ENCODE measurements around the gene SUMF1. TPM values are rescaled to one million over a fixed set of nuclear protein-coding genes. Genes with fewer than 3 reads are reported as not detected.

SUMF1 gene
- total RNA-seq, 1 donor from 2014 or later = 28.2 TPM

- H3K27me3 ChIP-seq (ENCODE audit: control insufficient read depth in 3 of 3, insufficient read depth in 3 of 3, low read length in 3 of 3) = no peaks in the 10 kb centered on the region
- H3K9ac ChIP-seq (ENCODE audit: low read depth in 1 of 3, low read length in 3 of 3) = no peak overlapping the region
- peaks cover 5 to 10% (median 7%) of the 10 kb centered on the region in 3 donors for H3K36me3 ChIP-seq (ENCODE audit: control insufficient read depth in 3 of 3, insufficient read depth in 3 of 3, low read length in 3 of 3)
- H3K4me1 ChIP-seq (ENCODE audit: control insufficient read depth in 3 of 3, insufficient read depth in 3 of 3, low read length in 3 of 3) = peaks cover 0 to 4% (median 0%) of the 10 kb centered on the region in 3 donors
- no peaks in the 10 kb centered on the region for H3K9me3 ChIP-seq (ENCODE audit: control insufficient read depth in 3 of 3, low read length in 3 of 3)
- no peak overlapping the region for H3K4me3 ChIP-seq (ENCODE audit: low read length in 3 of 3)
- no peak overlapping the region for H3K27ac ChIP-seq (ENCODE audit: low read depth, low read length)
Measured at GRCh38 chr3:4320096-4320911, 146.8 kb downstream of the SUMF1 start.

- no peaks in the 10 kb centered on the region for H3K9me3 ChIP-seq (ENCODE audit: control insufficient read depth in 3 of 3, low read length in 3 of 3)
- peaks cover 5 to 21% (median 17%) of the 10 kb centered on the region in 3 donors for H3K36me3 ChIP-seq (ENCODE audit: control insufficient read depth in 3 of 3, insufficient read depth in 3 of 3, low read length in 3 of 3)
- no peaks in the 10 kb centered on the region for H3K27me3 ChIP-seq (ENCODE audit: control insufficient read depth in 3 of 3, insufficient read depth in 3 of 3, low read length in 3 of 3)
- H3K4me3 ChIP-seq (ENCODE audit: low read length in 3 of 3) = no peak overlapping the region
- H3K9ac ChIP-seq (ENCODE audit: low read depth in 1 of 3, low read length in 3 of 3) = no peak overlapping the region
- no peak overlapping the region for H3K27ac ChIP-seq (ENCODE audit: low read depth, low read length)
- H3K4me1 ChIP-seq (ENCODE audit: control insufficient read depth in 3 of 3, insufficient read depth in 3 of 3, low read length in 3 of 3) = peaks cover 0 to 2% (median 0%) of the 10 kb centered on the region in 3 donors
Measured at GRCh38 chr3:4314688-4315087, 152.4 kb downstream of the SUMF1 start.

DNA sequence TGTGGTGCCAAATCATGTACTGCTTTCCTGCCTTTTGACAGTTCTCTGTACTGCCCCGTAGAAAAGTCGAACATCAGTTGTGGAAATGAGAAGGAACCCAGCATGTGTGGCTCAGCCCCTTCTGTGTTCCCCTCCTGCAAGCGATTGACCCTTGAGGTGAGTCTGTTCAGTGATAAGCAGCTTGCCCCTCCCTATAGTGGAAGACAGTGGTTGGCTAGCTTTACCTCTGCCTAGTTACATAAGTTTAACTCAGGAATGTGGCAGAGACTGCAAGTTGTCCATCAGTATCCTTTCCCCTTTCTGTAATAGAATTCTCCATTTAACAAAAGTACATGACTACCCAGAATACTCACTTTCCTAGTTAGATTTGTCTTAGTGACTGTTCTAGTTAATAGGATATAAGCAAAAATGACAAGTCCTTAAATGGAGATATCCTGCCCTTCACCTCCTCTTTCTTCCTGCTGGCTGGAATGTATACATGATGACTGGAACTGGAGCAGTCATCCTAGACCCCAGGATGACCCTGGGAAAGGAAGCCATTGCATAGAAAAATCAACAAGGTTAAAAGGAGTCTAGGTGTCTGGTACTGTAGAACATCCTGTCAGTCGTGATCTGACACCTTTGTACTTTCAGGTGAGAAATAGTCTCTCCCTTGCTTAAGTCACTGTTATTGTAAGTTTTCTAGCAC is 153.3 kb downstream of the SUMF1 start:
- Histone ChIP-seq H3K9me3 (ENCODE audit: control insufficient read depth in 3 of 3, low read length in 3 of 3) (no peaks in the 10 kb centered on the region), H3K4me1 (ENCODE audit: control insufficient read depth in 3 of 3, insufficient read depth in 3 of 3, low read length in 3 of 3) (peaks cover 0 to 3% (median 0%) of the 10 kb centered on the region in 3 donors), H3K4me3 (ENCODE audit: low read length in 3 of 3) (no peak overlapping the region), H3K36me3 (ENCODE audit: control insufficient read depth in 3 of 3, insufficient read depth in 3 of 3, low read length in 3 of 3) (peaks cover 5 to 21% (median 18%) of the 10 kb centered on the region in 3 donors), H3K9ac (ENCODE audit: low read depth in 1 of 3, low read length in 3 of 3) (no peak overlapping the region), H3K27ac (ENCODE audit: low read depth, low read length) (no peak overlapping the region), H3K27me3 (ENCODE audit: control insufficient read depth in 3 of 3, insufficient read depth in 3 of 3, low read length in 3 of 3) (no peaks in the 10 kb centered on the region)

DNA sequence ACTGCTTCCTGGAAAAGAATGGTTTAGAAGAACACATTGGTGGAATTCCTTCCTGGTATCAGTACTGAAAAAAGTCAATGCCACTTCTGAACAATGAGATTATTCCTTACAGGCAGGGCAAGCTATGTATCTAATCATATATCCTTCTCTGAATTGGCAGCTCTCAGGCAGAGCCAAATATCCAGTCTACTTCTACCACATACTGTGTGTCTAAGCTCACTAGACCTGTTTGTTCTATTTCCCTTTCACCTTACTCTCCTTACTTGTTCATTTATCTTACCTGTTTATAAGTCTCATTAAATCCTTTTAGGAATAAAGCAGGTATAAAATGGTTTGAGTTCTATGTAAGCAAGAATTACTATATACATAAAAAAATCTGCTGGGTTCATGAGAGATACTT is 155.6 kb downstream of the SUMF1 start:
- Histone ChIP-seq H3K9me3 (ENCODE audit: control insufficient read depth in 3 of 3, low read length in 3 of 3) (no peaks in the 10 kb centered on the region), H3K27ac (ENCODE audit: low read depth, low read length) (no peak overlapping the region), H3K4me3 (ENCODE audit: low read length in 3 of 3) (no peak overlapping the region)

More for the DNA sequence above, 155.6 kb downstream of the SUMF1 start:
- H3K27me3 ChIP-seq (ENCODE audit: control insufficient read depth in 3 of 3, insufficient read depth in 3 of 3, low read length in 3 of 3) = no peaks in the 10 kb centered on the region
- no peak overlapping the region for H3K9ac ChIP-seq (ENCODE audit: low read depth in 1 of 3, low read length in 3 of 3)
- H3K36me3 ChIP-seq (ENCODE audit: control insufficient read depth in 3 of 3, insufficient read depth in 3 of 3, low read length in 3 of 3) = peaks cover under 1 to 15% (median 14%) of the 10 kb centered on the region in 3 donors
- peaks cover 8 to 13% (median 9%) of the 10 kb centered on the region in 3 donors for H3K4me1 ChIP-seq (ENCODE audit: control insufficient read depth in 3 of 3, insufficient read depth in 3 of 3, low read length in 3 of 3)

Other genes starting within 250 kb of the SUMF1 start
- 12.5 TPM for gene SETMAR, start 163.9 kb downstream of the SUMF1 start, total RNA-seq
- 55.8 TPM for gene ITPR1, start 26.1 kb upstream of the SUMF1 start, total RNA-seq